ENCODE data around the gene FRMD7. TPM values are rescaled to one million over a fixed set of nuclear protein-coding genes. Genes with fewer than 3 reads are reported as not detected.

Gene FRMD7
- total RNA-seq, 6 donors from 2014 or later = not detected

DNA sequence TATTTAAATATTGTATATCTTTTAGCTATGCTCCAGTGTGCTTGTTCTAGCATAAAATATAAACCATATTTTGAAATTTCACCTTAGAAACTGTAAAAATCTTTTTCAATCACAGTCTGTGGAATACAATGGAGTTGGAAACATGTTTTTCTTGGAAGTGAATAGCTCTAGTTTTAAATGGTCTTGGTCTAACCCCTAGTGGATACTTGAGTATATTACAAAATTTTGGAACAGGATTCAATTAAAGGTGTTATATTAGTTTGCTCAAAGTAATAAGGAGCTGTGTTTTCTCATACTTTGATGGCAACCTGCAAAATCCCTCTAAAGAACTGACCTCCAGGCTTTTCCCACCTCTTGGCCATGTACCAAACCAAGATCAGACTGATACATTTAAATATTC, 56.6 kb downstream of the FRMD7 start:
- H3K9me3 ChIP-seq = no peaks in the 10 kb centered on the region
- H3K4me1 ChIP-seq = no peaks in the 10 kb centered on the region
- H3K27ac ChIP-seq = no peak overlapping the region
- no peak for DNase-seq
- TF ChIP-seq POLR2AphosphoS5 (IDR thresholded peaks at IDR 0.05) = no peak
- TF ChIP-seq, protein P1, sequence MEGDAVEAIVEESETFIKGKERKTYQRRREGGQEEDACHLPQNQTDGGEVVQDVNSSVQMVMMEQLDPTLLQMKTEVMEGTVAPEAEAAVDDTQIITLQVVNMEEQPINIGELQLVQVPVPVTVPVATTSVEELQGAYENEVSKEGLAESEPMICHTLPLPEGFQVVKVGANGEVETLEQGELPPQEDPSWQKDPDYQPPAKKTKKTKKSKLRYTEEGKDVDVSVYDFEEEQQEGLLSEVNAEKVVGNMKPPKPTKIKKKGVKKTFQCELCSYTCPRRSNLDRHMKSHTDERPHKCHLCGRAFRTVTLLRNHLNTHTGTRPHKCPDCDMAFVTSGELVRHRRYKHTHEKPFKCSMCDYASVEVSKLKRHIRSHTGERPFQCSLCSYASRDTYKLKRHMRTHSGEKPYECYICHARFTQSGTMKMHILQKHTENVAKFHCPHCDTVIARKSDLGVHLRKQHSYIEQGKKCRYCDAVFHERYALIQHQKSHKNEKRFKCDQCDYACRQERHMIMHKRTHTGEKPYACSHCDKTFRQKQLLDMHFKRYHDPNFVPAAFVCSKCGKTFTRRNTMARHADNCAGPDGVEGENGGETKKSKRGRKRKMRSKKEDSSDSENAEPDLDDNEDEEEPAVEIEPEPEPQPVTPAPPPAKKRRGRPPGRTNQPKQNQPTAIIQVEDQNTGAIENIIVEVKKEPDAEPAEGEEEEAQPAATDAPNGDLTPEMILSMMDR (IDR thresholded peaks at IDR 0.05) = peak in 2 of 6 experiments; percentile 10 to 13
- no peaks in the 10 kb centered on the region for H3K27me3 ChIP-seq
- ATAC-seq (ENCODE audit: low FRiP score in 2 of 2) = no peak
- no peak overlapping the region for H3K4me3 ChIP-seq
- no peaks in the 10 kb centered on the region for H3K36me3 ChIP-seq

DNA sequence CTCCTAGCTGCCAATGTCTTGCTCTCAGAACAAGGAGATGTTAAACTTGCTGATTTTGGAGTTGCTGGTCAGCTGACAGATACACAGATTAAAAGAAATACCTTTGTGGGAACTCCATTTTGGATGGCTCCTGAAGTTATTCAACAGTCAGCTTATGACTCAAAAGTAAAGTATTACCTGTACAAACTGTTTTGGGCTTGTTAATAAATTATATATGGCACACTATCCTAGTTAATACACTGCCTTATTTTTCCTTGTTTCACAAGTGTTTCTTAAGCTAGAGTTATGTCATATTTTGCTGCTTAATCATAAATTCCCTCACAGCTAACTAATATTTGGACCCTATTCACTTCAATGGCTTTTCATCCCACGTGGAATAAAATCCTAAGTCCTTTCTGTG, 59.4 kb downstream of the FRMD7 start:
- DNase-seq (no peak), ATAC-seq (ENCODE audit: low FRiP score in 2 of 2) (no peak)
- 57 to 95% methylated on average over 1 of the region's 1 CpG for WGBS, 2 donors
- H3K4me1 ChIP-seq = no peaks in the 10 kb centered on the region
- no peak overlapping the region for H3K27ac ChIP-seq
- no peaks in the 10 kb centered on the region for H3K9me3 ChIP-seq
- no peak overlapping the region for H3K4me3 ChIP-seq
- no peaks in the 10 kb centered on the region for H3K27me3 ChIP-seq
- no peaks in the 10 kb centered on the region for H3K36me3 ChIP-seq
- TF ChIP-seq POLR2A (IDR thresholded peaks at IDR 0.05) (no peak), EP300 (IDR thresholded peaks at IDR 0.05) (no peak), POLR2AphosphoS5 (IDR thresholded peaks at IDR 0.05) (no peak)
- TF ChIP-seq, protein P1 (IDR thresholded peaks at IDR 0.05) = no peak

DNA sequence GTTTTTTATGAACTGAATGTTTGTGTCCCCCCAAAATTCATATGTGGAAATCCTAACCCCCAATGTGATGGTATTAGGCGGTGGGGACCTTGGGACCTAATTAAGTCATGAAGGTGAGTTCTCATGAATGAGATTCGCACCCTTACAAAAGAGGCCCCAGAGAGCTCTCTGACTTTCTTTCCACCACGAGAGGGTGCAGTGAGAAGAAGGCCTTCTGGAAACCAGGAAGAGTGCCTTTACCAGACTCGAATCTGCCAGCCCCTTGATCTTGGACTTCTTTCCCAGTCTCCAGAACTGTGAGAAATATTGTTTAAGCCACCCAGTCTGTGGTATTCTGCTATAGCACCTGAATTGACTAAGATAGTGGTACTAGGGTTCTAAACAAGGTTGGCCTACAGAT, 64.0 kb downstream of the FRMD7 start:
- Histone ChIP-seq H3K4me1 (no peaks in the 10 kb centered on the region), H3K36me3 (no peaks in the 10 kb centered on the region), H3K4me3 (no peak overlapping the region), H3K27ac (no peak overlapping the region), H3K27me3 (no peaks in the 10 kb centered on the region), H3K9me3 (no peaks in the 10 kb centered on the region)
- ATAC-seq (ENCODE audit: low FRiP score in 2 of 2) (no peak), DNase-seq (no peak)
- TF ChIP-seq POLR2A (IDR thresholded peaks at IDR 0.05) (no peak), EP300 (IDR thresholded peaks at IDR 0.05) (no peak), POLR2AphosphoS5 (IDR thresholded peaks at IDR 0.05) (no peak)
- TF ChIP-seq, protein P1 (IDR thresholded peaks at IDR 0.05) = no peak
- whole genome bisulfite sequencing, 2 donors = 64 to 96% methylated on average over 4 of the region's 4 CpGs

DNA sequence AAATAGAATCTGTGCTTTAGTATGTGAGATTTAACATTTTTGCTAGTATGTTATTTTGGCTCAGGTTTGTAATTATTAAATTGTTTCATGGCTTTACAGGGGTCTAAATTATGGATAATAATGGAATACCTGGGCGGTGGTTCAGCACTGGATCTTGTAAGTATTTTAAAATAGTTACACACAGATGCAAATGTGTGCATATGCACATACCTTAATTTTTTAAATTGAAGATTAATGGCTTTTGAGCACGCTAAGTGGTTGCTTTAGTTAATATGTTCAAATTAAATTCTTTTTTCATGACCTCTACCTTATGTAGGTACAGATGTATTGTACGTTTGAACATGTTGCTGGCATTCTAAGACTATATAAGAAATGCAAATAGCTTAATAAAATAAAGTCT, 64.5 kb downstream of the FRMD7 start:
- no peak overlapping the region for H3K4me3 ChIP-seq

DNA sequence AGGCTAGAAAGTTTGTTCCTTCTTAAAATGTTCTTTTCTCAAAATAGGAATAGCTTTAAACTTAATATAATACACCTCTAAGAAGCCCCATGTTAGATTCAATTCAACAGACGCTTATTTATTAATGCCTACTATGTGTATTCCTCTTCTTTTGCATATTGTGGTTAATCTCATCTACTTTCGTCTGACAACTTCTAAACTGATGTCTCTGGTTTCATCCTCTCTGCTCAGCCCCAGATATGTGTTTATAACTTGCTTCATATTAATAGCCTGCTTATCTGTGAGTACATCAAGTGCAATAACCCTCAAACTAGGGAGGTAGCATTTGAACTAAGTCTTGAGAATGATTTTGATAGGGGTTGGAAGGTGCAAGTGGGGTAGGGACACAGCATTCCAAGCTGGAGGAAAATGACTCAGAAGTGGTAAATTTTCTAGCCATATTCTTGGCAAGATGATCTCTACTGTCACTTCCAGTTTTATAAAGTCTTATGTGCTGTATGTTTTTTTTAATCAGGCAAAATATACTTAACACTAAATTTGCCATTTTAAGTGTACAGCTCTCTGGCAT, 67.8 kb downstream of the FRMD7 start:
- Histone ChIP-seq H3K27me3 (no peaks in the 10 kb centered on the region), H3K9me3 (no peaks in the 10 kb centered on the region), H3K36me3 (no peaks in the 10 kb centered on the region), H3K4me3 (no peak overlapping the region), H3K27ac (no peak overlapping the region), H3K4me1 (no peaks in the 10 kb centered on the region)
- ATAC-seq (ENCODE audit: low FRiP score in 2 of 2) = no peak
- TF ChIP-seq POLR2A (IDR thresholded peaks at IDR 0.05) = no peak
- TF ChIP-seq EP300 (IDR thresholded peaks at IDR 0.05) = no peak
- no peak for TF ChIP-seq POLR2AphosphoS5 (IDR thresholded peaks at IDR 0.05)
- TF ChIP-seq, protein P1 (IDR thresholded peaks at IDR 0.05) = no peak
- DNase-seq = no peak
- 67 to 78% methylated on average over 2 of the region's 2 CpGs for WGBS, 2 donors

More for the DNA sequence above, 64.5 kb downstream of the FRMD7 start:
- DNase-seq (no peak), ATAC-seq (ENCODE audit: low FRiP score in 2 of 2) (no peak)
- Histone ChIP-seq H3K27me3 (no peaks in the 10 kb centered on the region), H3K9me3 (no peaks in the 10 kb centered on the region), H3K27ac (no peak overlapping the region), H3K4me1 (no peaks in the 10 kb centered on the region), H3K36me3 (no peaks in the 10 kb centered on the region)
- WGBS, 2 donors = 52 to 97% methylated on average over 3 of the region's 3 CpGs
- TF ChIP-seq POLR2A (IDR thresholded peaks at IDR 0.05) = no peak

Data from upper lobe of left lung (tissue), 6 donors.